HS-27A (cell line): ENCODE data around the gene SUCLA2.
"Not testable (repeated sequence)": the region's sequence is repeated elsewhere in the genome, so short reads cannot be mapped to it uniquely, and the experiment has no call there.

ENCODE experiments used
- DNase-seq: peaks from one replicate; pipeline ENCODE4 v3.0.0-alpha.2; 2012; ENCODE audit warnings: low read depth, missing footprints

The SUCLA2 gene

DNA sequence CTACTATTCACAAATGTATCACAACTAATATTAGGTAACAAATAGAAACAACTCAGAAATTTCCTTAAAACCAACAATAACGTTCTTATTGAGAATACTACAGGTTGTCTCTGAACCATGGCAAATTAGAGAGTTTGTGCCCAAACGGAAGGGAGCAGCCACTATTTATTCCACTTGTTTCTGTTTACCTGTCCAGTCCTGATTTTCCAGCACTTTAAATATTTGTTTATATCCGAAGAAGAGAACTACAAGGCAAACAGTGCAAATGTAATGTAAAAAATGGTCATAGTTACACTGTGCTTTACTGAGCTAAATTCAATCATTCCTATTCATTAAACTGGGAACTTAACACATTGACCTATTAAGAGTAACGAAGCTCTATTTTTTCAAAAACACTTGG lies 9.2 kb downstream of the SUCLA2 start:
- DNase-seq, result no peak

- DNase-seq, result no peak
These were observed 10.1 kb downstream of the SUCLA2 start for GRCh38 chr13:47990920-47991466.

DNA sequence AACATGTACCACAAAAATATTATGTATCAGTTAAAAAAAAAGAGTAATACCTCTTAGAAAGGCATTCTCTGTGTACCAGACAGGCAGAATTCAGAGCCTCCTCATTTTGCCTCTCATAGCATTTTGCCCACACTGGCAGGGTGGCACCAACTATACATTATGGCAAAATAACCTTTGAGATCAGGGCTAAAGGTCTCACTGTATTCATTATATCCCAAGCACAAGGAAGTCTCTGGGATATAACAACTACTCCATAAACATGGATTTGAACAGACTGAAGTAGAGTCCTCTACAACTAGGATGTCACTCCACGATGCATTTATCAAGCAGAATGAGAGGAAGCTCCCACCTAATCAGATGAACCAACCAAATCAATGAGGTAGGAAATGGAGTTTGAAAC lies 10.6 kb downstream of the SUCLA2 start:
- no peak for DNase-seq

- DNase-seq, result no peak
These were observed 18.0 kb downstream of the SUCLA2 start for GRCh38 chr13:47983070-47983469.

DNA sequence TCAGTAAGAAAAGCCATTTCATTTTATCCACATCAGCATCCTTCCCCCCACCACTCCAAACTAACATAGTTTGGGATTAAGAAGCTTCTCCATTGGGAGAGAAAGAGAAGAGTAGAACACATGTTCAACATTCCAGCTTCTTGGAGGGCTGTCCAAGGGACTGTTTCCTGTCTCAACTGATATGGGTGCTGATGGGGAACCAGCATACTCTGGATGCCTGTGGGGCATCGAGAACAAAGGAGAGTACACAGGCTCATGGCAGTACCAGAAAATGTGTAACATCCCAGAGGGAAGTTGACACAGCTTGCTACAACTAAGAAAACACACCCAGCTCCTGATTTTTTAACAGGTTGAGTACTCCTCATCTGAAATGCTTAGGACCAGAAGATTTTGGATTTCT lies 24.7 kb downstream of the SUCLA2 start:
- DNase-seq, result no peak

DNA sequence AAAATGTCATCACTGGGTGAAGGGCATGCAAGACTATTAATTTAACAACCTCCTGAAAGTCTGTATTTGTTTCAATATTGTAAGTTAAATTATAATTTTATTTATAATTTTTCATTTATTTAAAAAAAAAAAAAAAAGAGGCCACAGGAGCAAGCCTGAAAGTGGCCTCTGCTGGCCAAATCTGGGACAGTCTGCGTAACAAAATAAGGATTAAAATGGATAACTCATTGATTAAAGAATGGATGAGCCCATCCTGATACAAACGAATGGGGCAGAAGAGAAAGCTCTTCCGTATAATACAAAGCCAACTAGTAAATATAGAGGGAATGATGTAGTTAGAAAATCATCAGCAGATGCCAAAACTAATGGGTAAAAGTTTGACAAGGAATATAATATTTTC lies 36.2 kb downstream of the SUCLA2 start:
- DNase-seq, result no peak

- DNase-seq, result no peak
These were observed 38.8 kb downstream of the SUCLA2 start for GRCh38 chr13:47962237-47962636.

- no peak for DNase-seq
These were observed 41.4 kb downstream of the SUCLA2 start for GRCh38 chr13:47959468-47960247.

- DNase-seq, result no peak
These were observed 44.0 kb downstream of the SUCLA2 start for GRCh38 chr13:47957073-47957472.

DNA sequence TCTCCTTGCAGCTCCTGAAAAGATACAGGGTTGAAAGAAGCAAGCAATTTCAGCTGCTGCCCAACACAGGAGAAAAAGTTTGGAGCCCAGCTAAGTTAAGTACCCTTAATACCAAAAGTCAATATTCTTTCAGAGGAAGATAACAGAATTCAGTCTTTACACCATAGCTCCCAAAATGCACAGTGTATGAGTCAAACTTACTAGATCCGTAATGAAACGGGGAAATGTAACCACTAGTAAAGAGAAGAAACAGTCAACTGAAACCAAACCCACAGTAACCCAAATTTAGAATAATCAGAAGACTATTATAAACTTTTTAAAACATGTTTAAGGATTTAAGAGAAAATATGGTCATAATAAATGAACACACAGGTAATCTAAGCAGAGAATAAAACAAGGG lies 45.2 kb downstream of the SUCLA2 start:
- DNase-seq, result no peak

DNA sequence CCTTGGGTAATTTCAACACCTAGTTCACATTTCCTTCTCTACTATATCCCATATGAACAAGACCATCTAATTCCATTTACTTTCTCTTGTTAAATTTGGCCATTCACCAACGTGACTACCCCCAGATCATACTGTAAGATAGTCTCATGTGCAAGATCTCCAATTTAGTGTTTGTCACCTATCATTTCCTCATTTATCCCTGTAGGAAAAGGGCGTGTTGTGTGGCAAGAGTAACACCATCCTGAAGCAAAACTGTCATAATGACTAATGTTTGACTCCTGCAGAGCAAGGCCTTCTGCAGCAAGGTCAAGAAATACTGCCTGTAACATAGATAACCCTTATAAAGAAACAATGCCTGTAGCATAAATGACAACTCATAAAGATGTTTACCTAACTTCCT lies 51.3 kb downstream of the SUCLA2 start:
- no peak for DNase-seq

GRCh38 chr13:47945738-47946137 lies 55.3 kb downstream of the SUCLA2 start:
- DNase-seq, result no peak

GRCh38 chr13:47945146-47945545 lies 55.9 kb downstream of the SUCLA2 start:
- not testable (repeated sequence) for DNase-seq

GRCh38 chr13:47934371-47934770 lies 66.7 kb downstream of the SUCLA2 start:
- DNase-seq, result no peak

DNA sequence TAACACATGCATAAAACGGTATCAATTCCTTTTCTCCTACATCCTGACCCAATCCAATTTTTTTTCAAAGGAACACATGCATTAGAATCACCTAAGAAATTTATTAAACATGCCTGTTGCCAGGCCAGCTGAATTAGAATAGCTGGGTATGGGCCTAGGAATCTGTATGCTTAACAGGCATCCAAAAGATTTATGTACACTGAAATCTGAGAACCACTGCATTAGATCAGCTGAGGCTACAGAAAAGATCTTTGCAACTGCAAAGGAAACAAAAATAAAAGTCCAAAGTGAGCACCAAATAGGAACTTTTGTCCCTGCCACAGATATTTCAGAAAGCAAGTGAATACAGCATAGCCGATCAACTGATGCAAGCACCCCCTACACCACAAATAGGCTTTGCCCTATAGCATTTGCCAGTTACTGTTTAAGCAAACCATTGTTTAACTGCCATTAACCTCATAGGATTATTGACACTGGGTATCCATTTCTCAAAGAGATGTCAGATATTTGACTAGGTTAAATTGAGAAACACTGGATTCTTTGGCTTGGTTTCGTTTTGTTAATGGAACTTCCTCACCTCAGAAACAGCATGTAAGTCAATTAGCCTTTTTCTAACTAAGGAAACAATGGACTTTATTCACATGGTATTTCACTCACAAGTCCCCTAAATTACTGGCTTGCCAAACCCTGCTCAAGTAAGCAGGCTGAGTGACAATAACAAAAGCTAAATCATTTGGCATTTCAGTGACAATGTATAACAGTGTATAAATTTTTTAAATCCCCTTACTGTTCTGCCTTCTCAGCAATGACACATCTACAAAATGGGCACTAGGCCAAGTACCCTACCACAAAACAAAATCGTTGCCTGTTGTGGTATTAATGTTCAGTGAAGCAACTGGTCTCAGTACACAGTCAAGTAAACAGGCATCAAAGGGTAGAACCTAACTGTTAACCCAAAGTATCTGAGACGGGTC lies 67.8 kb downstream of the SUCLA2 start:
- no peak for DNase-seq

GRCh38 chr13:47930649-47931165 lies 70.4 kb downstream of the SUCLA2 start:
- DNase-seq, result no peak

GRCh38 chr13:47929156-47929555 lies 71.9 kb downstream of the SUCLA2 start:
- DNase-seq, result no peak

- no peak for DNase-seq
These were observed 84.0 kb downstream of the SUCLA2 start for GRCh38 chr13:47917022-47917574.

GRCh38 chr13:47908197-47908902 lies 92.7 kb downstream of the SUCLA2 start:
- DNase-seq, result no peak

- no peak for DNase-seq
These were observed 96.2 kb downstream of the SUCLA2 start for GRCh38 chr13:47904891-47905290.

- no peak for DNase-seq
These were observed 96.8 kb downstream of the SUCLA2 start for GRCh38 chr13:47904241-47904640.

DNA sequence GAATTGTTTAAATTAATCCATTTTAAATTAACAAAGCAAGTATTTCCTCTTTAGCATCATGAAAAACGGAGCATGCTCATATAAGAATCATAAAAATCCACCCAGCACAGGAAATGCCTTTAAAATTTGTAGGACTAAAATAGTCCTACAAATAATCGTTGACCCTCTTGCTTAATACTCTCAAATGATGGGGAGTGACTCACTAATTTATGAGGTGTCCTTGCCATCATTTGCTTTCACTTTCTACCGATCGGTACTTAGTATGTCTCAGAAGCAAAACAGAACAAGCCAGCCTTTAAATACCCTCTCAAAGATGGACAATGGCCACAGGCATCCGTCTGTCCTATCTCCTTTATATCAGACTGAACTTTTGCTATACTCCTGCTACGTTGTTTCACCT lies 97.2 kb downstream of the SUCLA2 start:
- DNase-seq, result no peak
